ENCODE results near the gene ZDHHC14.
"Not testable (repeated sequence)": the region's sequence is repeated elsewhere in the genome, so short reads cannot be mapped to it uniquely, and the experiment has no call there.

Gene ZDHHC14

GRCh38 chr6:157464653-157465535 is 83.9 kb downstream of the ZDHHC14 start:
- peak; percentile 26 for DNase-seq (ENCODE audit: low read depth)

DNA sequence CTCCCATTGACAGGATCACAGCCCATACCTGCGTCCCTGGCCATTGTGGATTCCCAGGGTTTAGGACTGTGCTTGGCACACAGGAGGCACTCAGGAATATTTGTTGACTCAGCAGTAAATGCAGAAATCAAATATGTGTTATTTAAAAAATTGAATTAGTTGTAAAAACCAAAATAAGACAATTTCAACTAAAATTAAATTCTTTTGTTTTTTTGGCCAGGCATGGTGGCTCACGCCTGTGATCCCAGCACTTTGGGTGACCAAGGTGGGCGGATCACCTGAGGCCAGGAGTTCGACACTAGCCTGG is 85.3 kb downstream of the ZDHHC14 start:
- DNase-seq (ENCODE audit: low read depth), result no peak

GRCh38 chr6:157467339-157467738 is 86.3 kb downstream of the ZDHHC14 start:
- not testable (repeated sequence) for DNase-seq (ENCODE audit: low read depth)

- DNase-seq (ENCODE audit: low read depth), result no peak
These were observed 87.1 kb downstream of the ZDHHC14 start for GRCh38 chr6:157468054-157468453.

DNA sequence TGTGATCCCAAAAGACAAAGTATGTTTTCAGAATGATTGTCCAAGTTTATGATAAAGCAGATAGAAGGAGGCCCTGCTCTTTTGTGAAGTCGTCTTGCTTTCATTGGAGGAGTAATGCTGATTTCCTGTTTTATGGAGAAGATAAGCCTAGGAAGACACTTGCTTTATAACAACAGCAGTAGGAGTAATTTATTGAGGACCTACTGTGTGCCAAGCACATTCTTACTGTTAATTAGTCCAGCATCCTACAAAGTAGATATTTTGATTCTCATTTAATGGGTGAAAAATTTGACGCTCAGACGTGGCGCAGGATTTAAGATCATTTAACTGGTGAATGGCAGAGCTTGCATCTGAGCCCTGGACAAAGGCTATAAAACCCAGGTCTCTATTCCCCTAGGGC is 87.6 kb downstream of the ZDHHC14 start:
- DNase-seq (ENCODE audit: low read depth), result no peak

DNA sequence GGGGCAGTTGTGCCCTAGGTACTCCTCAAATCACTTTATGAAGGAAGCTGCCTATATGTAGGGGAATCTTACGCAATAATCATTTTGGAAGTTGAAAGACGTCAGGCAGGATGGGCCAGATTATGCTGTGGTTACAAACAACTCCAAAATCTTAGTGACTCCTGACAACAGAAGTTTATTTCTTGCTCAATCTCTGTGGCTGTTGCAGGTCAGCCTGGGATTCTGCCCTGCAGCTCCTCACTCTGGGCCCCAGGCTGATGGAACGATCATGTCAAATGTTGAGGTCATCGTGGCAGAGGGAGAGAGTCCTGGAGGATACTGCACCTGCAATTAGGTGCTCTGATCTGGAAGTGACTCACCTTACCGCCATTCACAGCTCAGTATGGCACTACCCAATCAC is 88.4 kb downstream of the ZDHHC14 start:
- DNase-seq (ENCODE audit: low read depth), result peak; percentile 69

- DNase-seq (ENCODE audit: low read depth), result no peak
These were observed 90.2 kb downstream of the ZDHHC14 start for GRCh38 chr6:157471077-157471686.

GRCh38 chr6:157471895-157472686 is 91.1 kb downstream of the ZDHHC14 start:
- DNase-seq (ENCODE audit: low read depth), result no peak

DNA sequence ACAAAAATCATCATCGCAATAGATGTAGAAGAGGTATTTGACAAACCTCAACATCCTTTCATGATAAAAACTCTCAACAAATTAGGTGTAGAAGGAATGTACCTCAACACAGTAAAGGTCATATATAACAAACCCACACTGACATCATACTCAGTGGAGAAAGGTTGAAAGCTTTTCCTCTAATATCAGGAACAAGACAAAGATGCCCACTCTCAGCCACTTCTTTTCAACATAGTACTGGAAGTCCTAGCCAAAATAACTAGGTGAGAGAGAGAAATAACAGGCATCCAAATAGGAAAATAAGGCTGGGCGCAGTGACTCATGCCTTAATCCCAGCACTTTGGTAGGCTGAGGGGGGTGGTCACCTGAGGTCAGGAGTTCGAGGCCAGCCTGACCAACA is 95.8 kb downstream of the ZDHHC14 start:
- DNase-seq (ENCODE audit: low read depth), result no peak

DNA sequence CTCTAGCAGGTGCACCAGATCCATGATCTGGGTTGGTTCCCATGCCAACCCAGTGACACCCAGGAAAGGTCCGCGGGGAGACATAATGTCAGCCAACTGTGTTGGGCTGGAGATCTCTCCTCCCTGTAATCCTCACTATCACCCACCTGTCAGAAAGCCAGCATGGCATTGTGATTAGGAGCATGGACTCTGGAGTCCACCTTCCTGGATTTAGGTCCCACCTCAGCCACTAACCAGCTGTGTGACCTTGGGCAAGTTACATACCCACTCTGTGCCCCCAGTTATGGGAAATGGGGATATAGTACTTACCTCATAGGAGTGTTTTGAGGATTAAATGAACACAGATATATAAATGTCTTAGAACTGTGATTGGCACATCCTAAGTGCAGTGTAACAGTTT is 97.9 kb downstream of the ZDHHC14 start:
- no peak for DNase-seq (ENCODE audit: low read depth)

DNA sequence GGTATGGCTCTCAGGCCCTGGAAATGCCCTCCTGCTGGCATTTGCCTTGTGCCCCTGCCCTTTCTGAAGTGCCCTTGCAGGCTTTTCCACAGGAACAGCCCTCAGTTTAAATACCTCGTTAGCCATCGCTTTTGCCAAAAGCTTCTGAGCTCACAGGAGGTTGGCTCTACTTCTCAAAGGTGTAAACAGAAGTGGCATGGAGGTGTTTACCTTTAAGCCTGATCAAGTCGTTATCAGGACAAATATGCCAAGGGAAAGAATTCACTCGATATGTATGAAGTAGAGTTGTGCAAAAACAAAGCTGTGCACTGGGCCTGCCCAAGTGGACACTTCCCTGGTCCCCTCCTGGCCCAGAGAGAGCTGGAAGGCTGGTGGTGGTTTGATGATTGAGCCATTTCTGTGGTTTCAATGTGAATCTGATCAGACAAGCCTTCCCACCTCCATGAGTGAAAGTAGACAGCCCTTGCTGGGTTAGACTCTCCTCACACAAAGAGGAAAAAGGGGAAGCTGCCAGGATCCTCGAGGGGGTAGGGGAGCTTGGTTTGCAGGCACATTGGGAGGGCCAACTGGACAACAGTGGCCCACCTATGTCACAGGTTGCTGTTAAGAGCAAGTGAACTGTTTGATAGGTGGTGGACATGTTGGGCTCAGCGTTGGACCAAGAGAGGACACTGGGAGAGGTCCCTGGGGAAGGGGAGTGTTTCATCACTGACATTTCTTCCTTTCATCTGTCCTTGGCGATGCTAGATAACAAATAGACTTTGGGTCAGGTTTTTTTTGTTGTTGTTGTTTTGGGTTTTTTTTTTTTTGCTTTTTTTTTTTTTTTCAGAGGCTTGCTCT is 98.7 kb downstream of the ZDHHC14 start:
- DNase-seq (ENCODE audit: low read depth), result no peak

DNA sequence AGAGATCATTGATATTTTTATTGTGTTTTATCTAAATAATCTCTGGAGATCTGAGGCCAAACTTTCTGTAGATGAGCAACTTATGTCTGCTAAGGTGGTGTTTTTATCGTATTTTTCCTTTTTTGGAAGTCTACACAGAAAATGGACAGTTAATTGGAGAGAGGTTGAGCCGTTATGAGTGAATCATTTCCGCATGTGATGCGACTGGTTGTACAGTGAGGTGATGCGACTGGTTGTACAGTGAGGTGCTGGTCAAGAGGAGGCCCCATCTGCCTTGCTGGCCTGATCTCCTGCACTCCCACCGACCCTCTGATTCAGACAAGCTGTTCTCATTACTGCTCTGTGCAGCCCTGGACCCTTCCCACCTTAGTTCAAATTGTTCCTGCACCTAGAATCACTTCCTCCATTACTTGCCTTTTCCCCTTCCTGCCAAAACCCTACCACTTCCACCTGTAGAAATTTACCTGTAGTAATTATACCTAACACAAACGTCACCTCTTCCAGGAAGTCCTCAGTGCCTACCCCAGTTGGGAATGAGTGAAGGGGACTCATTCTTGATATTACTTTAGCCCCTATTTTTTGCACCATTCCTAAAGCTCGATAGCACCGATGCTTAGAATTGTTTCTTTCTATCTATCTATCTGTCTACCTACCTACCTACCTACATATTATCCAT is 100.3 kb downstream of the ZDHHC14 start:
- DNase-seq (ENCODE audit: low read depth), result no peak

DNA sequence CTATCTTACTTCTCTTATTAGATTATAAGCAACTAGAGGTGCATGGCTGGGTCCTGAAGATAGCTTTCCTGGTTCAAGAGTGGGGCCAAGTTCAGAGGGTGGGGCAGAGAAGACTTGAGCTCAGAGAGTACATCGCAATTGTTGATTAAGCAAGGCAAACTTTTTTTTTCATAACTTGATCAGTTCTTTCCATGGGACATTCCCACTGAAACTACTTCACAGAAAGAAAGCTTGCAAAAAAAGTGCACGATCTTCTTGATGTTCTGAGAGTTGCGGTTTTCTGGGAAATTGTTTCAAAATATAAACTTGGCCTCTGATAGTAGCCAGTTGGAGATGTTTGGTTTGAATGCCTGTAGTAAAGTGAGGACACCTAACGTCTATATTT is 100.9 kb downstream of the ZDHHC14 start:
- no peak for DNase-seq (ENCODE audit: low read depth)

- no peak for DNase-seq (ENCODE audit: low read depth)
These were observed 102.8 kb downstream of the ZDHHC14 start for GRCh38 chr6:157483770-157484169.

DNA sequence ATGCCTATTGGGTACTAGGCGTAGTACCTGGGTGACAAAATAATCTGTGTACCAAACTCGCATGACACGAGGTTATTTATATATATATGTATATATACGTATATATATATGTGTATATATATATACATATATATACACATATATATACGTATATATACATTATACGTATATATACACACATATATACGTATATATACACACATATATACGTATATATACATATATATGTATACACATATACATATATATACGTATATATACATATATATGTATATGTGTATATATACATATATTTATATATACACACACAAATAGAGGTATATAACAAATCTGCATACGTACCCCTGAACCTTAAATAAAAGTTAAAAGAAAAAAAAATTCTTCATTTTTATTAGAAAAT is 103.2 kb downstream of the ZDHHC14 start:
- DNase-seq (ENCODE audit: low read depth), result no peak

DNA sequence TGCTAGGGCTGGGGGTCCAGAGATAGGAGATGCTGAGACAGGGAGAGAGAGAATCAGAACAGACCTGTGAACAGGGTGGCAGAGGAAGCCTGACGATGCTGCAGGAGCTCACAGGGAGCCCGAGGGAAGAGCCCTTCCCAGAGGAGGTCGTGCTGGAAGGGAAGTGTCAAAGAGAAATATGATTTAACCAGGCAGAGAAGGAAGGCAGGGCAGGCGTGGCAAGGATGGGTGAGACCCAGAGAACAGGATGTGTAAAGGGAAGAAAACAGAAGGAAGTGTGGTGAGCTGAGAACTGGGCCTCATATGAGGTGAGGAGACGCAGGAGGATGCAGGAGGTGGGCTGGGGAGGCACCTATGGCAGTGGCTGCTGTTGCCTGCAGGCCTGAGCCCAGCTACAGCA is 105.6 kb downstream of the ZDHHC14 start:
- no peak for DNase-seq (ENCODE audit: low read depth)

DNA sequence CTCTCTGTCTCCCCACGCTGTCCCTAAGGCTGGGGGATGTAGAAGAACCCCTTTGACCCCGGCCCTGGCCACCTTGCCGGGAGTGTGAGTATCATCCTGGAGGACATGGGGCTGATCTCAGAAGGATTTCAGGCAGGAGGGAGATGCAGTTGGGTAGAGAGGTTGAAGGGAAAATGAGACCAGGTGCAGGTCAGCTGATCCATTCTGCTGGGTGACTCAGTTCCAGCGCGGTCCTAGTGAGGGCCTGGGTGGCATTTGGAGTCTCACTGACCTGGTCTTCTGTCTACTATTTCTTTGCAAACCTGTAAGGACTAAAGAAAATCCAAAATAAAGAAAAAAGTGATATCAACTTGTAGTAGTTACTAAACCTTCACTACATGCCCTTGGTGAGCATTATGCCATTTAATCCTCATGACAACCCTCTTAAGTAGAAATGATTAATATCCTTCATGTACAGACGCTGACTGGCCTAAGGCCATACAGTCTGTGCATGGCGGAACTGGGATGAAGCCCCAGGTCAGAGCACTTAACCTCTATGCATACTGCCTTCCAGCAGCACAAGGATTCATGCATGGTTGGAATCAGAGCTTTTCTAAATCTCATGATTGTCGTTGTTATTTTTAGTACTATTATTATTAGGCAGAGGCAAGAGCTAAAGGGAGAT is 106.3 kb downstream of the ZDHHC14 start:
- DNase-seq (ENCODE audit: low read depth), result no peak

GRCh38 chr6:157488058-157488457 is 107.1 kb downstream of the ZDHHC14 start:
- DNase-seq (ENCODE audit: low read depth), result no peak

- no peak for DNase-seq (ENCODE audit: low read depth)
These were observed 107.7 kb downstream of the ZDHHC14 start for GRCh38 chr6:157488716-157489118.

- no peak for DNase-seq (ENCODE audit: low read depth)
These were observed 109.8 kb downstream of the ZDHHC14 start for GRCh38 chr6:157490611-157491269.
